CD4-positive, CD25-positive, alpha-beta regulatory T cell (primary cell): ENCODE results near the gene TNFRSF18. TPM values are rescaled to one million over a fixed set of nuclear protein-coding genes. Genes with fewer than 3 reads are reported as not detected.
"Not testable (repeated sequence)": the region's sequence is repeated elsewhere in the genome, so short reads cannot be mapped to it uniquely, and the experiment has no call there.

Source experiments
- ATAC-seq, 2 donors: fragments of 150-1000 bp; cut with Tn5 transposase; one replicate each; pipeline ENCODE4 v1.10.0; 2021; ENCODE audit warnings: low read depth in 2 of 2, moderate number of reproducible peaks in 2 of 2, moderate library complexity in 1 of 2
- DNase-seq, 3 donors: peaks; one replicate each; pipeline versions ENCODE4 v3.0.0 to v3.0.0-alpha.2; 2012 to 2022; ENCODE audit warnings: mixed read lengths in 1 of 3
- H3K27ac ChIP-seq: one replicate; pipeline ENCODE4 v1.7.0; 2013; ENCODE audit warnings: mild to moderate bottlenecking, low read length; ENCODE audit not compliant: insufficient read depth, poor library complexity, severe bottlenecking
- H3K27me3 ChIP-seq: one replicate; pipeline ENCODE4 v1.7.0; 2013; ENCODE audit warnings: low read length; ENCODE audit not compliant: control insufficient read depth, insufficient read depth
- H3K36me3 ChIP-seq: one replicate; pipeline ENCODE4 v1.7.0; 2013; ENCODE audit warnings: mild to moderate bottlenecking, low read length, moderate library complexity; ENCODE audit not compliant: control insufficient read depth, insufficient read depth
- H3K4me1 ChIP-seq: 2 replicates; pipeline ENCODE4 v1.7.0; 2013; ENCODE audit warnings: mild to moderate bottlenecking, low read length; ENCODE audit not compliant: insufficient read depth, control insufficient read depth, poor library complexity, severe bottlenecking
- H3K4me3 ChIP-seq: one replicate; pipeline ENCODE4 v1.7.0; 2013; ENCODE audit warnings: low read depth, mild to moderate bottlenecking, low read length, moderate library complexity
- H3K9me3 ChIP-seq, 2 experiments: 1 replicate in 1 of 2; 2 replicates in 1 of 2; pipeline ENCODE4 v1.7.0; 2013; ENCODE audit warnings: low read length in 2 of 2, mild to moderate bottlenecking in 1 of 2, moderate library complexity in 1 of 2; ENCODE audit not compliant: control insufficient read depth in 2 of 2
- H3K27ac Mint-ChIP-seq, 3 donors: one replicate each; pipeline ENCODE4 v1.8.0; 2020 to 2022; ENCODE audit warnings: mild to moderate bottlenecking in 3 of 3, mixed read lengths in 3 of 3, moderate library complexity in 2 of 3
- H3K27me3 Mint-ChIP-seq: one replicate; pipeline ENCODE4 v1.8.0; 2022; ENCODE audit warnings: mild to moderate bottlenecking, mixed read lengths
- H3K36me3 Mint-ChIP-seq: one replicate; pipeline ENCODE4 v1.8.0; 2020; ENCODE audit warnings: mixed read lengths
- H3K4me1 Mint-ChIP-seq, 4 donors: one replicate each; pipeline ENCODE4 v1.8.0; 2020 to 2022; ENCODE audit warnings: mixed read lengths in 4 of 4, mild to moderate bottlenecking in 1 of 4
- H3K4me3 Mint-ChIP-seq, 4 donors: one replicate each; pipeline ENCODE4 v1.8.0; 2020 to 2022; ENCODE audit warnings: mild to moderate bottlenecking in 4 of 4, mixed read lengths in 4 of 4, moderate library complexity in 3 of 4
- H3K9me3 Mint-ChIP-seq, 7 donors: one replicate each; pipeline ENCODE4 v1.8.0; 2020 to 2022; ENCODE audit warnings: mixed read lengths in 7 of 7, mild to moderate bottlenecking in 3 of 7, moderate library complexity in 2 of 7
- polyA plus RNA-seq, 4 donors: library from polyadenylated mRNA; unstranded; fragments of 300-500 nt; fragmentation: Illumina TruSeq; gene quantifications; one replicate each; pipeline ENCODE4 v1.2.3, GENCODE V29; 2021
- total RNA-seq: library from RNA; stranded (reverse); gene quantifications from one replicate; pipeline ENCODE4 v1.2.3, GENCODE V29; 2022

Gene TNFRSF18
- total and polyA plus RNA-seq, 5 donors from 2014 or later = 17.4 to 54.5 (median 29.3) TPM

- H3K36me3 Mint-ChIP-seq = no peaks in the 10 kb centered on the region
- Histone ChIP-seq H3K27me3 (no peaks in the 10 kb centered on the region), H3K4me1 (peaks cover 10% of the 10 kb centered on the region), H3K9me3 (no peaks in the 10 kb centered on the region), H3K4me3 (no peak overlapping the region), H3K36me3 (no peaks in the 10 kb centered on the region), H3K27ac (peak overlapping the region; percentile 41)
- DNase-seq (no peak), ATAC-seq (no peak)
- H3K27ac Mint-ChIP-seq = peak overlapping the region in 2 of 3 donors; percentile 65 to 86
- H3K4me3 Mint-ChIP-seq = peak overlapping the region; percentile 69 to 91 (median 78)
- peaks cover 0 to 8% (median 1%) of the 10 kb centered on the region in 4 donors for H3K4me1 Mint-ChIP-seq
- H3K9me3 Mint-ChIP-seq = peaks cover 0 to 5% (median 0%) of the 10 kb centered on the region in 7 donors
- no peaks in the 10 kb centered on the region for H3K27me3 Mint-ChIP-seq
Measured at GRCh38 chr1:1199141-1199960, 7.0 kb downstream of the TNFRSF18 start.

GRCh38 chr1:1198423-1199140 lies 7.8 kb downstream of the TNFRSF18 start:
- H3K9me3 ChIP-seq = no peaks in the 10 kb centered on the region
- no peak for ATAC-seq
- H3K4me1 ChIP-seq = peaks cover 10% of the 10 kb centered on the region
- Mint-ChIP-seq H3K4me3 (no peak overlapping the region), H3K36me3 (no peaks in the 10 kb centered on the region), H3K27ac (no peak overlapping the region), H3K4me1 (peaks cover 0 to 8% (median 1%) of the 10 kb centered on the region in 4 donors), H3K9me3 (peaks cover 0 to 5% (median 0%) of the 10 kb centered on the region in 7 donors), H3K27me3 (no peaks in the 10 kb centered on the region)
- H3K27me3 ChIP-seq = no peaks in the 10 kb centered on the region
- no peak overlapping the region for H3K27ac ChIP-seq
- DNase-seq = no peak
- no peaks in the 10 kb centered on the region for H3K36me3 ChIP-seq
- H3K4me3 ChIP-seq = no peak overlapping the region

GRCh38 chr1:1197551-1198422 lies 8.6 kb downstream of the TNFRSF18 start:
- H3K27ac Mint-ChIP-seq = no peak overlapping the region
- H3K4me1 Mint-ChIP-seq = peaks cover 0 to 8% (median 1%) of the 10 kb centered on the region in 4 donors
- peaks cover 0 to 5% (median 0%) of the 10 kb centered on the region in 7 donors for H3K9me3 Mint-ChIP-seq

GRCh38 chr1:1197188-1197500 lies 9.2 kb downstream of the TNFRSF18 start:
- Histone ChIP-seq H3K4me3 (no peak overlapping the region), H3K27ac (no peak overlapping the region), H3K27me3 (no peaks in the 10 kb centered on the region), H3K4me1 (peaks cover 10% of the 10 kb centered on the region), H3K9me3 (no peaks in the 10 kb centered on the region), H3K36me3 (no peaks in the 10 kb centered on the region)
- H3K4me1 Mint-ChIP-seq = peaks cover 0 to 8% (median 1%) of the 10 kb centered on the region in 4 donors
- no peak for ATAC-seq
- H3K36me3 Mint-ChIP-seq = no peaks in the 10 kb centered on the region
- H3K27ac Mint-ChIP-seq = no peak overlapping the region
- DNase-seq = no peak
- peaks cover under 1% of the 10 kb centered on the region for H3K27me3 Mint-ChIP-seq
- H3K9me3 Mint-ChIP-seq = peaks cover 0 to 6% (median under 1%) of the 10 kb centered on the region in 7 donors
- peak overlapping the region in 1 of 4 donors; percentile 16 for H3K4me3 Mint-ChIP-seq

More at GRCh38 chr1:1197551-1198422, 8.6 kb downstream of the TNFRSF18 start:
- Histone ChIP-seq H3K27ac (no peak overlapping the region), H3K36me3 (no peaks in the 10 kb centered on the region), H3K27me3 (no peaks in the 10 kb centered on the region), H3K9me3 (no peaks in the 10 kb centered on the region), H3K4me3 (no peak overlapping the region), H3K4me1 (peaks cover 10% of the 10 kb centered on the region)
- Mint-ChIP-seq H3K4me3 (no peak overlapping the region), H3K27me3 (no peaks in the 10 kb centered on the region), H3K36me3 (no peaks in the 10 kb centered on the region)
- ATAC-seq = no peak
- DNase-seq = no peak

- Mint-ChIP-seq H3K36me3 (no peaks in the 10 kb centered on the region), H3K9me3 (peaks cover 0 to 10% (median 5%) of the 10 kb centered on the region in 7 donors), H3K27ac (no peak overlapping the region), H3K4me3 (peak overlapping the region in 1 of 4 donors; percentile 16), H3K4me1 (peaks cover 0 to 8% (median 1%) of the 10 kb centered on the region in 4 donors), H3K27me3 (peaks cover 4% of the 10 kb centered on the region)
- H3K27ac ChIP-seq = no peak overlapping the region
- ATAC-seq = no peak
- H3K4me3 ChIP-seq = no peak overlapping the region
- no peaks in the 10 kb centered on the region for H3K9me3 ChIP-seq
- no peaks in the 10 kb centered on the region for H3K27me3 ChIP-seq
- no peaks in the 10 kb centered on the region for H3K36me3 ChIP-seq
- no peak for DNase-seq
- H3K4me1 ChIP-seq = peaks cover 10% of the 10 kb centered on the region
Measured at GRCh38 chr1:1196431-1197187, 9.8 kb downstream of the TNFRSF18 start.

GRCh38 chr1:1195726-1196125 lies 10.7 kb downstream of the TNFRSF18 start:
- not testable (repeated sequence) for H3K36me3 ChIP-seq, ATAC-seq, H3K9me3 ChIP-seq, H3K27ac ChIP-seq, H3K36me3 Mint-ChIP-seq, H3K4me3 Mint-ChIP-seq, H3K4me3 ChIP-seq, H3K27me3 Mint-ChIP-seq, H3K27me3 ChIP-seq, H3K4me1 ChIP-seq, H3K4me1 Mint-ChIP-seq, DNase-seq, H3K27ac Mint-ChIP-seq
- H3K9me3 Mint-ChIP-seq = peaks cover 0 to 10% (median 5%) of the 10 kb centered on the region in 7 donors

GRCh38 chr1:1194723-1195122 lies 11.7 kb downstream of the TNFRSF18 start:
- DNase-seq (no peak), ATAC-seq (no peak)
- H3K27ac Mint-ChIP-seq = no peak overlapping the region
- Histone ChIP-seq H3K36me3 (no peaks in the 10 kb centered on the region), H3K27ac (no peak overlapping the region), H3K4me3 (no peak overlapping the region), H3K27me3 (no peaks in the 10 kb centered on the region), H3K9me3 (no peaks in the 10 kb centered on the region), H3K4me1 (no peaks in the 10 kb centered on the region)
- H3K27me3 Mint-ChIP-seq = peaks cover 4% of the 10 kb centered on the region
- H3K9me3 Mint-ChIP-seq = peaks cover 0 to 10% (median 5%) of the 10 kb centered on the region in 7 donors
- H3K36me3 Mint-ChIP-seq = no peaks in the 10 kb centered on the region
- peak overlapping the region in 1 of 4 donors; percentile 38 for H3K4me3 Mint-ChIP-seq
- H3K4me1 Mint-ChIP-seq = peaks cover 0 to 2% (median 0%) of the 10 kb centered on the region in 4 donors
